Activated T-cell treated with anti-CD3 and anti-CD28 coated beads for 1 hour (primary cell): ENCODE measurements around the gene HMX1.

Experiments
- DNase-seq: peaks from one replicate; pipeline ENCODE4 v3.0.0-alpha.2; 2020; ENCODE audit warnings: low read depth

Gene HMX1

DNA sequence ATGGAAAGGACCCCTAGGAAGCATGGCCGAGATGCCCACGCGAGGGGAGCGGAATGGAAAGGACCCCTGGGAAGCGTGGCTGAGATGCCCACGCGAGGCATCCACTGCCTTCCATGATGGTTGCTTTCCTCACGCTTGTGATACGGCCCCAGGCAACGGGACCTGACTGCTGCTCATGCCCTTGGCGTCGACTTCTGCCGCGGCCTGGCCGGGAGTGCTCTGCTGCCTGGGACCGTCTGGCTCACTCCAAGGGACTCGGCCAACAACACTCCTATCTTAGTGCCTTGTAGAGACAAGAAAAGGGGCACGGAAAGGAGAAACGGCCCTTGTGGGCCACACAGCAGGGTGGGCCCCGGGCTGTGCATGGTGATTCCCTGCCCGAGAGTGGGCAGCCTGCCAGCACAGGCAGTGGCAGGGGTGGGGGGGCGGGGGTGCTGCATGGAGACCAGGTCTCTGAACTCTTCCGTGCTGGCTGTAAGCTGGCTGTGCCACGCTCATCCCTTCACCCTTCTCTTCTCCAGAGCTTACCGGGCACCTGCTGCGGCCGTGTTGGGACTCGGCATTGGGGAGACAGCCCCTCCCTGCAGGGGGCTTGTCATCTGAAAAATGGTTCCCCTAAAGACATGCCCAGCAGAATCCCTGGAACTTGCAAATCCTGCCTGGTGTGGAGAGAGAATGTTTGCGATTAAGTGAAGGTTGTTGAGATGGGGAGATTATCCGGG lies 38.6 kb upstream of the HMX1 start:
- DNase-seq, result no peak

DNA sequence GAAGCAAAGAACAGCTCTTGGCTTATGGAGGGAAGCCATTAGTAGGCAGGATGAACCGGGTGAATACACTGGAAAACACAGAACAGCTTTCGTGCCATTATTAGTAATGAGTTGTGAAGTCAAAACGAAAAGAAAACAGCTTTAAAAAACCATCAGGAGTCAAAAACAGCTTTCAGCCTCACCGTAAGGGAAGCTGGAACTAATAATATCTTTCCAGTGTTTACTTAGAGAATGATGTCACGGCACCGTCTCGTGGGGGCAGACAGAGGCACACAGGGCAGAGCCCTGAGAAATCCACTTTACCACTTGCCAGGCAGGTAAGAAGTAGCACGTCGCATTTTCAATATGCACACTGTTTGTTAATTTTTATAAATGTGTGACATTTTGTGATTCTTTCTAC lies 37.9 kb upstream of the HMX1 start:
- no peak for DNase-seq

DNA sequence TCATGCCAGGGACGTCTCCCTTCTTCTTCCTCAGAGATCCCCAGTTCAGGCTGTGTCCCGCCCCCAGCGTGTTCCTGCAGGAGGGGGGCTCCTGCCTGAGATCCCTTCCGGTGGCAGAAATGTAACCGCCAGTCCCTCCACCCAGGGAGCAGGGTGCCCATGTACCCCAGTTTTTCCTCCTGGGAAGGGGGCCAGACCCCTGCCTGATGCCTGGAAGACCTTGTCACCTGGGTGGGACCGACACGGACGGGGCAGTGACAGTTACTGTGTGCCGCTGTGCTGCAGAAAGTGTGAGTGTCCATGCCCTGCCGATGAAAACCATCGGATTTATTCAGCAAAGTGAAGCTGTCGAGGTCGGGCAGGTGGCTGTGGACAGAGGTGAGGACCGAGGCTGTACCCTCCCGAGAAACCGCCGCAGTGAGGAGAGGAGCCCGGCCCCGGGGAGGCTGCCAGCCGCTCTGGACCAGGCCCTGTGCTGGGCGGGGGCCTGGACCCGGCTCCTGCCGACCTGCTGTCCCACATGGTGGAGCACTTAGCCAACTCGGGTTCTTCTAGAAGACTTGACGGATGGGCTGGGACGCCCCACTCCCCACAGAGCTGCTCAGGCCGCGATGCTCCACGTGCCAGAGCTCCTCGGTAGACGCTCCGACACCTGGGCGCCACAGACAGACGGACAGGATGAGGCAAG lies 36.7 kb upstream of the HMX1 start:
- DNase-seq, result no peak

DNA sequence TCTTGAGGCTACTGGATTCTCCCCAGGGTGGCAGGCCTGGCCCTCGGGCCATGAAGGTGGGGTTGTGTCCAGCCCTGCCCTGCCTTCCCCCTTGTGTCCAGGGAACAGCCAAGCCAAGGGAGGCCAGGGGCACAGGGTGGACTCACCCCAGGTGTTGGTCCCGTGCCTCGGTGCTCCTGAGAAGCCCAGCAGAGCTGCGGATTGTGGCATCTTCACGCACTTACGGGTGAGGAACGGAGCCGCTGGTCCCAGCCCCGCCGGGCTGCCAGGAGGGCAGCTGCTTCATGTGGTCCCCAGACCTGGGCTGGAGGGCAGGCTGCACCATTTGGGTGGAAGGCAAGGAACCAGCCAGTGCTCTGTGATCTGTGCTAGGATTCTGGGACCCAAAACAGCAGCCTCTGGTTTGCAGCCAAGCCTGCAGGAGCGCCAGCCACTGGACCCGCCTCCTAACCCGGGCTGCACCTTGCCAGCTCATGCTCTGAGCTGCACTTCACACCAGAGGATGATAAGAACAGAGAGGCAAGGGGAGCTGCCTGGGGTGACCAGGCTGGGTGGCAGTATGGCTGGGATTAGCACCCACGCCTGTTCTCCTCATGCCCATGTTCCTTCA lies 36.1 kb upstream of the HMX1 start:
- no peak for DNase-seq

DNA sequence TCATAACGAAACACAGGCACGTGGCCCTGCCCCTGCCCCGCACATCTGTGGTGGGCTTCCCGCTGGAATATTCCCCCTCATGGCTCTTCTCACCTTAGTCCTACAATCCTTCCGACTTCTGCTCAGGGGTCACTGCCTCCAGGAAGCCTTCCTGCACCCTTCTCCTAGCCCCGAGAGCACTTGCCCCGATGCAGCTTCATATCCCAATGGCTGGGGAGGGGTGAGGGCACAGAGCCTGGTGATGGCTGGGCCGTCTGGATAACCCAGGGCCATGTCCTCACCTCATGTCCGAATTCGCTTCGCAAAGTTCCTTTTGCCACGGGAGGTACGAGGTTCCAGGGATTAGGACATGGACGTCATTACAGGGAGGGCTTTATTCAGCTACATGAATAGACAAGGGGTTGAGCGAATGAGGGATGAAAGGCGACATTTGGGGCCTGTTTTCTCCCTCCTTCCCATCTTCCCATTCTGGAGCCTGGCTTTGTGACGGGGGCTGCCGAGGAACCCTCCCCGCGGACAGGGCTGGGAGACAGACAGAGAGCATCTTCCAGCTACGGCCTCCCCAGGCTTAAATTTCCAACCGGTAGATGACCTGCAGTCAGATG lies 35.5 kb upstream of the HMX1 start:
- DNase-seq, result no peak

DNA sequence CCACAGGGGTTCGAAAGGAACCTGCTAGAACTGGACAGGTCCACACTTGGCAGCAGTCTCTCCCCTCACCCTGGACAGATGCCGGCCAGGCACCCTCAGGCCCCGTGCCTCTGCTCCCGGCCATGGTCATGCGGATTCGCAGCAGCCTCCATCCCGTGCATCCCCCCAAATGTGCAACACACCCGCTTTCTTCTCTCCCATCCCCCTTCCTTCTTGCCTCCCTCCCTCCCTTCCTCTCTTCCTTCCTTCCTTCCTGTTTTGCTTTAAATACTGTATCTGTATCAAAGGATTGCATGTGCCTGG lies 35.0 kb upstream of the HMX1 start:
- DNase-seq, result no peak

DNA sequence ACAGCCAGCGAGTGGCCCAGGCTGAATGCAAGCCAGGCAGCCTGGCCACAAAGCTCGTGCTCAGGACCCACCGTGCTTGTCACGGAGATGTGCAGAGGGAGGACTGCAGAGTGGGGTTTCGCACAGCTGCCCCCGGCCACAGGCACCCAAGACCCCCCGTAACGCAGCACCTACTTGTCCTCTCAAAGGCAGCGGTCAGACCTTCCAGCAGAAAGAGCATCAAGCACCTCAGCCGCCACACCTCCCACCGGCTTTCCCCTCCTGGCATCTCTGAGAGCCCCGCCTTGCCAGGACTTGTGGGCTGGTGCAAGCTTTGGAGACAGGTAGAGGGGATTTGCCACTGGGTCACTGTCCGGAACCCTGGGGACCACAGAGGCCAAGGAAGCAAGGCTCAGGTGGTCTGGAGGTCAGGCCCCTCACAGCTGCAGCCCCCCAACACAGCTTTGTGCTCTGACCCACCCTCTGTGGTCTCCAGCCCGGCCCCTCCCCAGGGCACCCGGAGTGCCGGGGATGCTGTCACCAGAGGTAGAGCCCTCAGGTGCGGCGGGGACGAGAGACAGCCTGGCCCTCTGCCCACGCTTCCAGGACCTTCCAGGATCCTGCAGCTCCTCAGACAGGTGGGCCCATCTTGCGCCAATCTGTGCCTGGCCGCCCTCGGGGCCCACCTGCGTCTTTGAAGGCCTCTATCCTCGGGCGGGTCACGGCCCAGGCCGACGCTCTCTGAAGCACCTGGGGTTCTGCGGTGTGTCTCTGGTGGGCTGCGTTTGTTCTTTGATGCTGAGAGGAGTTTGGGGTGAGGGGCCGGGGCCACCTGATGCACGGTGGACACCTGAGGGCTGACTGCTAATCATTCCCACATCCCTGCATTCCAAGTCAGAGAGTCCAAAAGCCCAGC lies 34.4 kb upstream of the HMX1 start:
- DNase-seq, result no peak

DNA sequence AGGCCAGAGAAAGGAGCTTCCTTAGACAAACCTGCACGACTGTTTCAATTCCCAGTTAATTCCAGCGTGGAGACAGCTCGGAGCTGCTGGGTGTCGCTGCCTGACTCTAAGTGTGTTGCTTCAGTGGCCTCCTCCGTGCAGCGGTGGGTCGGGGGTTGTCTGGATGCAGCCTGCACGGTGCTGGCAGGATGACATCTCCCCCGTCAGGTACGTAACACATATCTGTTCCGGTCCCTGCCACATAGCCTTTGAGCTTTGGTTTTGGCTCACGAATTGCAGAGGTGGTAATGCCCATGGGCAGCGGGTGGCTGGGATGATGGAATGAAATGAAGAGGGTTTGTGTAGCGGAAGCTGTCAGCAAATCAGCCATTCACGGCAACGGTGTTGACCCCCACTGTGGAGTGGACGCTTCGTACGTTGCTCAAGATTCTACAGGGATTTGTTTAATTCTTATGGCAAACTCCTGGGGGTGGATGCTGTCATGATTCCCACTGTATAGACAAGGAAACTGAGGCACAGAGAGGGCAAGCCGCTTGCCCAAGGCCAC lies 33.7 kb upstream of the HMX1 start:
- no peak for DNase-seq

DNA sequence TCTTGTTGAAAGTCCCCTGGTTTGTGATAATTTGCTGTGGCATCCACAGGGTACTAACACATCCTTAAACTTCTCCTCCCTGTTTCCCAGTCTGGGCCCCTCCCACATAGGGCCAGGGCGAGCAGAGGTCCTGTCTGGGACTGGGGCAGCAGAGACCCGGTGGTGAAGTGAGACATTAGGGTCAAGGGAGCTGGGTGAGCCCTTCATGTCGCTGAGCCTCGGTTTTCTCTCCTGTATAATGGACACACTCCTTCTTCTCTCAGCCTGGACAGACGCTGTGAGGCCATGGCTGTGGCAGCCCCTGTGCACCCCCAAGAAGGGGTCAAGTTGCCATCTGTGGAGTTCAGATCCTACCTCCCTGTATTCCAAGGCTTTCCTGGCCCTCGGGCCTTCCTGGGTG lies 33.0 kb upstream of the HMX1 start:
- DNase-seq, result no peak

DNA sequence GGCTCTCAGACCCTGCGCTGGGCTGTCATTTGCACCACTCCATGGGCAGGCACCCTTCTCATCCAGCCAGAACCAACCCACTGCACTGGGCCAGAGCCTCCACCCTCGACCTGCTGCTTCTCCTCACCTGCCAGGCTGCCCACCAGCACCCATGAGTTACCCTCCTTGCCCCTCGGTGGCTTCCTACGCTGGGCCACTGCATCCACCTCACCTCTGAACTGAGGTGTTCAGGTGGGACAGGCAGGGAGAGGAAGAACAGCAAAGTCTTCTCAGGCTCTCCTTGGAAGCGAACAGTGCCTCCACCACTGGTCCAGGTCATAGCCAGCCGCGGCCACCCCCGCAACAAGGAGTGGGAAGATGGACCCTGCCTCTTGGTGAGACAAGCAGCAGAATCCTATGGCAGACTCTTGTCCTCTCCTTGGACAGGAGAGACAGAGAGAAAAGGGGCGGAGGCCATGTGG lies 32.4 kb upstream of the HMX1 start:
- DNase-seq, result no peak

DNA sequence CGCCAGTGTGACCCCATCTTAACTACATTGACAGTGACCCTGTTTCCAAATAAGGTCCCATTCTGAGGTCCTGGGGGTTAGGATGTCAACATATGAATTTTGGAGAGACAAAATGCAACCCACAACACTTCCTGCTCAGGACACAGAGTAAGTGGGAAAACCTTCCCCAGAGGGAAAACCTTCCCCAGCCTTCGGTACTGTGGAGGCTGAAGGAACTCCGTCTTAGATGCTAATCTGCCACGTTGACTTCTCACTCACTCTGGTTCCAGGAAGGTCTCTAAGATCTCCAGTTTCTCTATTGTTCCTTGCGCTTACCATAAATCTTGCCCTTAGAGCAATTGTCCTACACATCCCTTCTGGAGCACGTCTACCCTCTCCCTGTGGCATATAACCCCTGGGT lies 29.7 kb upstream of the HMX1 start:
- DNase-seq, result no peak

DNA sequence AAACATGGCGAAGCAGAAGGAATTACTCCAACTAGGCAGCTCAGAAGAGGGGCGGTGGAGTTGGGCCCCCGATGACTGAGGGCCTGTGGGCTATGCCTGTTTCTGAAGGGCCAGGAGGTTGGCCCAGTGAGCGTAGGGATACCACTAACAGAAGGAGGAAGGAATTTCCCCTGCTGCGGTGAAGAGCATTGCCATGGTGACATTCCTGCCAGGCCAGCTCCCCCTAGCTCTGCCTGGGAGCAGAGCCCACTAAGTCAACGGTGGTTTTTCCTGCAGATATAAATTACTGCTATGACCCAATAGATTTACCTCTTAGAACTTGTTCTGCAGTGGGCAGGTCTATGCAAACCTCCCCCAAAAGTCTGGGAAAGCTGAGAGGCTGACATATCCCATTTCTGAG lies 28.9 kb upstream of the HMX1 start:
- DNase-seq, result no peak

DNA sequence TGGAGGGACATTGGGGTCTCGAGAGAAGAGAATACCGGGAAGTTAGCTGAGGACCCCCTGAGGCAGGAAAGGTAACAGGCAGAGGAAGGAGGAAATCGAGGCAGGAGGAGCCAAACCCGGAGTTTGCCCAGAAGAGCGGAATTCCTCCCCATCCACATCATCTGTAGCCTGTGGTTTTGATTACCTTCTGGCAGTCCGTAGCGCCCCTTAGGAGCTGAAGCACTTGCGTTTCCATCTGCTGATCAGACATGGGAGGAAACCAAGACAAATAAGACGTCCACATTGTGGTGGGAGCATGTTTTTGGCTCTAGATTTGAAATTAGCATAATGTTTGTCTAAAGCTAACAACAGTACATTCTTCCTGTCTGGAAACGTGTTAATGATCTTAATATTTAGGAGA lies 26.8 kb upstream of the HMX1 start:
- no peak for DNase-seq

DNA sequence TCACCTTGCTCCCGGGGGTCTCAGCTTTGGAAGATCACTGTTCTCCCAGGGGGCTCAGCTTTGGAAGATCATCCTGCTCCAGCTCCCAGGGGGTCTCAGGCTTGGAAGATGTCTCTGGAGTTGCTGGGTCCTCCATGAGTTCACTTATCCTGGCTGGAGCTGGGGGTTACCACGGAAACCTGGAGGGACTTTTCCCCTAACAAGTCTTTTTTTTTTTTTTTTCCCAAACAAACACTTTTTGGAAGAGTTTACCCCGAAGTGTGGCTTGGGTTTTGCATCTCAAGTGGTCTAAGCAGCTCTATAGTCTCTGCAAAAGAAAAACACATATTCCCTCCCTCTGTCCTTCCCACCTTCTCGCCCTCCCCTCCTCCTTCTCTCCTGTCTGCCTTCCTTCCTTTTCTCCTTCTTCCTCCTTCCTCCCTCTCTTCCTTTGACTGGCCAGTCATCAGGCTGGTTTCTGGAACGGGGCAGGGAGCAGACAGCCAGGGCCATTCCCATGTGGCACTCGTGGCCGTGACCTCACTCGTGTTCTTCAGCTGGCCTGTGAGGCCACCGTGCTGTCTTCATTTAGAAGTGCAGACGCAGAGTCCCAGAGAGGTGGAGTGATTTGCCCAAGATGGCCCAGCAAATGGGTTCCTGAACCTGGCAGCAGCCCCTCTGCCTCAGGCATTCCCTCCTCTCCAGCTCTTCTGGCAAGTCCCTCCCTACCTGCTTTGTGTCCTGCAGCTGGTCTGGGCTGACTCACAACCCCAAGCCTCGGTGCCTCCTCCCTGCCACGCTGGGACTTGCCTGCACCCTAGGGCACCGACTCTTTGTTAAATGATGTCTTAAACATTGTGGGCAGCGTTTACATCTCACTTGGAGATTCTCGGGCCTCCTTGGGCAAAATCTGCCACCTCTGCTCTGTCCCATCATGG lies 25.9 kb upstream of the HMX1 start:
- DNase-seq, result no peak

DNA sequence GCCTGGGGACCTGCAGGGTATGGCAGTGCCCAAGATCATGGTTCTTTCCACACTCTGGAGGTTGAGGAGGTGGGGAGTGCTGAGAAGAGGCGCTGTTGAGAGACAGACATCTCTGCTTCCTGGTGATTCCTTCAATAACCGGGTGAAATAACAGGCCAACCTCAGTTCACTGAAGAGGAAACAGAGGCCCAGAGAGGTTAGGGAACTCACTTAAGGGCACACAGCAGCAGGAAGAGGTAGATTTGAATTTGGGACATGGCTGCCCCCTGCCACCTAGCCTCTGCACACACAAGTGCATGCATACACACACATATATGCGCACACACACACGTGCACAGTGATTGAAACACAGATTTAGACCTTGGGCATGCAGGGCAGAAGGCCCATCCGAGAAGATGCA lies 24.9 kb upstream of the HMX1 start:
- DNase-seq, result no peak

DNA sequence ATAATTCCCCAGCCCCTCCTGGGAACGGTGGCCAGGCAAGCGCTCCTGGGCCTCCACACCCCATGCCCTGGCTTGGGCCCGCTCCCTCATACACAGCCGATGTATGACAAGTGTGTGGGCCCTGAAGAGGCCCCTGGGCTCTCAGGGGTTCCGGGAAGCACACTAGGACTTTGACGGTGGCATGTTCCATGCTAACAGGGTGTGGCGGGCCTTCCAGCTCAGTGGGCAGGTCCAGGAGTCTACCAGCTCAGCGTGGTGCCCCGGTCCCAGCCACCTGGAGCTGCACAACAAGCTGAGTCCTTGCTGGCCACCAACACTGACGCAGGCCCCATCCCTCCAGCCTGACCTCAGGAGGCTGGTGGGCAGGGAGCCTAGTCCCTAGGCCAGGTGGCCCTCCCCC lies 24.4 kb upstream of the HMX1 start:
- no peak for DNase-seq

DNA sequence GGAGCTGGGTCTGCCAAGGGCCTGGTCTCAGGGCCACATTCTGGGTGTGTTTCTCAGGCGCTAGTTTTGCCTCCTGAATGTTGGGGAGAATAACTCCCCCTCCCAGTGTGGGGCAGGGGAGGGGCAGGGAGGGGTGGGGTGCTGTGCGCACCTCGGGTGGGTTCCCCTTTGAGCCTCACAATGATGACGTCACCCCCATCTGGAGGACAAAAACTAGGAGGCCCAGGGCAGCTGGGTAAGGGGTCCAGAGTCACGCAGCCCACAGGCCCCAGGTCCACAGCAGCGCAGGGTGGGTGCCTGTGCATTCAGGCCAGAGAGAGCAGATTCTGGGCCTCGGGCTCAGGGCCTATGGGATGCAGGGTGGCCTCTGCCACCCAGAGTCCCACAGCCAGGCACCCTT lies 23.7 kb upstream of the HMX1 start:
- DNase-seq, result no peak

DNA sequence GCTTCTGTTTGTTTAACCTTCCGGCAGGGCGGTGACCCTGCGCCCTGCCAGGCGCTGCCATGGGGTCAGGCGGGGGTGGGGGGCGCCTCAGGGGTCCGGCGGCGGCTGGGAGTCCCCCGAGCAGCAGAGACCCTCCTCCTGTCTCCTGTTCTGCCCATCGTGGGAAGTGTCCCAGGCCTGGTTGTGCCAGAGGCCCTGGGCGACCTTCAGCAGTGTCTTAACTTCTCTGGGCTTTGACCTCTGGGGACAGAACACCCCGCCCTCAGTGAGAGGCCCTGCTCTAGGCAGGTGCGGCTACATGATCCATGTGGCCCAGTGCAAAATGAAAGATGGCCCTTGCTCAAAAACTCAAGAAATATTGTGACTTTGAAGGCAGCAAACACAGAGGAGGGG lies 22.8 kb upstream of the HMX1 start:
- DNase-seq, result no peak

DNA sequence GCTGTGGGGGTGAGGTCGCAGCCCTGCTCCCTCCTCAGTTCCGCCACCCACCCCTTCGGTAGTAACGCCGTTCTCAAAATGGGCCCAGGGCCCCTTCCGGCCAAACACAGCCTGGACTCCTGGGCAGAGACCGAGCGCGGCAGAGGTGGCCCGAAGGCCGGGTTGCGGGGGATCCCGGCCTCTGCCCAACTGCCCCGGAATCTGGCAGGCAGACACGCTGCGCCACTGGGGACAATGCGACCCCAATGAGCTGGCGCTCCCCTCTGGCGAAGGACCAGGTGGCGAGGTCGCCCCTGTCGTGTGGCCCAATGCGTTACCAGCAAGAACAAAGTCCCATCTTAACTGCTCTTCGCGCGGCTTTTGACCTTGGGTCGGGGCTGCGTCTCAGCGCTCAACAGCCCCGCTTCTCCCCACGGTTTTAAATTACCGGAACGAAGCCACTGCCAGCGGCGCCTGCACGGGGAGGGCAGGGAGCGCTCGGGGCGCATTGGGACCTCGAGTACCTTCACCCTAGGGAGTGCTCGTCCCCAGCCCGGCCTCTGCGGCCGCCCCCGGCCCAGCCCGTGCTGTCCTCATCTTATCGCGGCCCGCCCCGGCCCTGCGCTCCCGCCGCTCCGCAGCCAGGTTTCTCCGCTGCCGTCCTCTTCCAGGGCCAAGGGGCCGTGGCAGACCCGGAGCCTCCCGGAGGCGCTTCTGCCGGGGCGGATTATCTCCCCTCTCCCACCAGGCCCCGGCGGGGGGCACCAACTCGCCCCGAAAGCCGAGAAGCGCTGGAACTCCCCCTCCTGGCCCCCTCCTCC lies 22.2 kb upstream of the HMX1 start:
- DNase-seq, result no peak

DNA sequence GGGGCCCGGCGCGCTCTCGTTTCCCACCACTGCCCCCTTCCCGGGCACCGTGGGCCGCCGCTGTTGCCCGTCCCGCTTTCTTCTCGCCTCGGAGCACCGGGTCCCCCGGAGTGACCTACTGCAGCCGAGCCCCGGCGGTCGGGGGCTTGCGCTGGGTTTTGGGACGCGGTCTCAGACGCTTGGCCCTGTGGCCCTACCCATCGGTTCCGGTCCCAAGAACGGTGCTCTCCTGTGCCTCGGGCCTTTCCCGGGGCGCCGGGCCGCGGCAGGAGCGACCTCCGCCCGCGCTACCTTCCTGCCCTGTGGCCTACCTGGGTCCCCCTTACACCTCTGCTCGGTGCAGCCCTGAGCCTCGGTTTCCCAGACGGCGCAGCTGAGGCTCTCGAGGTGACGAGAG lies 21.6 kb upstream of the HMX1 start:
- DNase-seq, result no peak
